GM23248 (cell line): ENCODE measurements around the gene ING1.

ENCODE experiments used
- EZH2 ChIP-seq: fragments of 200-600 bp; sonication (generic); IDR thresholded peaks from 2 replicates; pipeline ENCODE4 v1.6.1; 2018; ENCODE audit warnings: antibody characterized with exemption, mild to moderate bottlenecking; ENCODE audit not compliant: insufficient read depth, poor library complexity, severe bottlenecking
- EZH2phosphoT487 ChIP-seq: fragments of 200-600 bp; sonication (generic); IDR thresholded peaks from 2 replicates; pipeline ENCODE4 v1.6.1; 2018; ENCODE audit warnings: antibody characterized with exemption, moderate library complexity, mild to moderate bottlenecking, low read depth; ENCODE audit not compliant: insufficient read depth

GRCh38 chr13:110748271-110748670 is 34.8 kb downstream of the ING1 start:
- TF ChIP-seq EZH2 (no peak), EZH2phosphoT487 (no peak)
